NCI-H82 (cell line): ENCODE measurements around the gene PRRC2B.
"Not testable (repeated sequence)": the region's sequence is repeated elsewhere in the genome, so short reads cannot be mapped to it uniquely, and the experiment has no call there.

Experiments
- DNase-seq: peaks from one replicate; lab custom pipeline; 2025; lab: John Stamatoyannopoulos, UW

The PRRC2B gene

DNA sequence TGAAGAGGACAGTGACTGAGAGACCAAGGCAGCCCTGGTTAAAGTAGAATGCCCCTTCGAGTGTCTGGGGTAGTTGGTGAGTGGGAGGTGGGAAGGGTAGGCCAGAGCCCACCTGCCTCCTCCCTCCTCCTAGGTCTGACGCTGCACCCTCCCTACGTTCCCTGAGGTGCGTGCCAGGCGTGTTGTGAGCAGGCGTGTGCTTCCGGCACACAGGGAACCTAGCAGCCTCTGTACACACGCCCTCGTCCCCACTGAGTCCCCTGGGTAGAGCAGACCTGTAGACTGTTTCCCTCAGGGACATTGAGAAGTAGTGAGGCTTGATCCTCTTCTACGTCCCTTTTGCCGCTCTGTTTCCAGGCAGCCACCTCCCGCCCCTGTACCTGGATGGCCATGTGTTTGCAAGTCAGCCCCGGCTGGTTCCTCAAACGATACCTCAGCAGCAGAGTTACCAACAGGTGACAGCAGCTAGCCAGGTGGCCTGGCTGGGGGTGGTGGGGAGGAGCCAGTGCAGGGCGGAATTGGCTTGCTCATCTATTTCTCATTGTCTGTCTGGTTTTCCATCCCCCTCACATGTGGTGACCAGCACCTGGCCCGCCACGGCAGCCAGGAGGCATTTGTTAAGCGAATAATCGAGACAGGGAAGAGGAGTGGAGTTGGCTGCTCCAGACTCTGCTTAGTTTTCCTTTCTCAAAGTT, 92.0 kb downstream of the PRRC2B start:
- no peak for DNase-seq

DNA sequence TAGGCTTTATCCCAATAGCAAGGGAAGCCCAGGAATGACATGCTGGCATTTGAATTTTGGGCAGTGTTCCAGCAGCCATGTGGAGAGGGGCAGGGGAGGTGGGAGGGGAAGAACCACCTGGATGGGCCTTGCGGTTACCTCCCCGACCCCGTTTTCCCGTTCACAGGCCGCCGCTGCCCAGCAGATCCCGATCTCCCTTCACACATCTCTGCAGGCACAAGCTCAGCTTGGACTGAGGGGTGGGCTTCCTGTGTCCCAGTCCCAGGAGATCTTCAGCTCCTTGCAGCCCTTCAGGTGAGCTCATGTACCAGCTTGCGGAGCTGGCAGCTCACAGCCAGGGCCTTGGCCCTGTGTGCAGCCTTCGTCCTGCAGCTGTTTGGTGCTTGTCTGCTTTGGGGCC, 93.1 kb downstream of the PRRC2B start:
- DNase-seq: no peak

DNA sequence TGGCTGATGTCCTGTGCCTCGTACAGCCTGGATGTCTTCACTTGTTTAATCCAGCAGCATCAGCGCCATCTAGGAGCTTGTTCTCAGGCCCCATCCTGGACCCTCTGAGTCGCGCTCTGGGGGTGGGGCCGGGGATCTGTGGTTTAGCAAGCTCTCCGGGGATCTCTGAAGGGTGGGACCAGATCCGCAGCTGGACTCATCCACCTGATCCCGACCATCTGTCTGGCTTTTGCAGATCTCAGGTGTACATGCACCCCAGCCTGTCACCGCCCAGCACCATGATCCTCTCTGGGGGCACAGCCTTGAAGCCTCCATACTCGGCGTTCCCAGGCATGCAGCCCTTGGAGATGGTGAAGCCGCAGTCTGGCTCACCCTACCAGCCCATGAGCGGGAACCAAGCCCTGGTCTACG, 93.7 kb downstream of the PRRC2B start:
- DNase-seq: peak; percentile 44

DNA sequence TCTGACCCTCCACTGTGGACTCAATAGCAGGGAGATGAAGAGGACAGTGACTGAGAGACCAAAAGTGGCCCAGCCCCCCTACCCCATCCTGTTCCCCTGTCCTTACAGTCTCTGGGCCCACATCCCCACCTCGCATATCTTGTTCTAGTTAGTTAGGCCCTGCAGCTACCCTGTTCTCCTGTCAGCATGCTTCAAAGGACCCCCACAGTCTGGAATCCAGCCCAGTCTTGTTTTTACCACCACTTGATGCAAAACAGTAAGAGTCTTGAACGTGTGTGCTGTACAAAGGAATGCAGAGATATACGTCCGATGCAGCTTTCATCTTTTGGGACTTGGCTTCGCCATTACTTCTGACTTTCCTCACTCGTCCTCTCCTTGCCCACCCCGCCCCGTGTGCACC, 96.6 kb downstream of the PRRC2B start:
- no peak for DNase-seq

DNA sequence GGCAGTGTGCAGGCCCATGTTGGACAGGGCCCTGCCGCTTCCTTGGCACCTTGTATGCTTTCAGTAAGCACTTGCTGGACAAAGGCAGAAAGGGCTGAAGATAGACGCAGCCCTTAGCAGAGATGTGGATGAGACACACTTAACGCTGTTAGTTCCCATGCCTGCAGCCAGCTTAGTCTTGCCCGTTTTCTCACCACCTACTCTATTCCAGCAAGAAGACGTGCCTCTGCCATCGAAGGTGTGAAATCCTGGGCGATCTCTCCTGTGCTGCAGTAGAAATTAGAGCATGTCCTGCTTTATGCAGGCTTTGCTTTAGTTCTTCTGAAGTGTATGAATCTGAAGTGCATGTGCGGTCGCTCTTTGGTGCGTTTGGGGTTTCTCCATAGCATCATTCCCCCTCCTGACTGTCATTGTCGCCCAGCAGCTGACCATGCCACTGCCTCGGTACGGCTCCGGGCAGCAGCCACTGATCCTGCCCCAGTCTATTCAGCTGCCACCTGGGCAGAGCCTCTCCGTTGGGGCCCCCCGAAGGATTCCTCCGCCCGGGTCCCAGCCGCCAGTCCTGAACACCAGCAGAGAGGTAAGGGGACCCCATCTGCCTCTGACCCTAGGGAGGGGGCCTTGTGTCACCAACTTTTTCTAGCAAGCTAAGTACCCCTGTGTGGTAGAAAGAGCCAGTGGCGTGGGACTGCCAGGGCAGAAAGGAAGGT, 97.3 kb downstream of the PRRC2B start:
- DNase-seq: no peak

DNA sequence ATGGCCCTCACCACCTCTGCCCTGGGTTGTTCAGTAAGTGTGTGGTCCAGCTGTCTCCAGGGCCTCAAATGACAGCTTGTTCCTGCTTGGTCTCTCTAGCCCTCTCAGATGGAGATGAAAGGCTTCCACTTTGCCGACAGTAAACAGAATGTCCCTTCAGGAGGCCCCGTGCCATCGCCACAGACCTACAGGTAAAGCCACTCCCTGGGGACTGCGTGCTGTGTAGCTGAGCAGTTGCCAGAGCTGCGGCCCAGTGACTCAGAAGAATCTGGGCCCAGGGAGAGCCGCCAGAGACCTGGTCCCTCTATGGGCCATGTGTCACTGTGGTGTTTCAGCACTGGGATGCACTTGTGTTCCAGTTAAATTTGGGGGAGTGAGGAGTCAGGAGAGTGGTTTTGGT, 98.2 kb downstream of the PRRC2B start:
- DNase-seq: no peak

DNA sequence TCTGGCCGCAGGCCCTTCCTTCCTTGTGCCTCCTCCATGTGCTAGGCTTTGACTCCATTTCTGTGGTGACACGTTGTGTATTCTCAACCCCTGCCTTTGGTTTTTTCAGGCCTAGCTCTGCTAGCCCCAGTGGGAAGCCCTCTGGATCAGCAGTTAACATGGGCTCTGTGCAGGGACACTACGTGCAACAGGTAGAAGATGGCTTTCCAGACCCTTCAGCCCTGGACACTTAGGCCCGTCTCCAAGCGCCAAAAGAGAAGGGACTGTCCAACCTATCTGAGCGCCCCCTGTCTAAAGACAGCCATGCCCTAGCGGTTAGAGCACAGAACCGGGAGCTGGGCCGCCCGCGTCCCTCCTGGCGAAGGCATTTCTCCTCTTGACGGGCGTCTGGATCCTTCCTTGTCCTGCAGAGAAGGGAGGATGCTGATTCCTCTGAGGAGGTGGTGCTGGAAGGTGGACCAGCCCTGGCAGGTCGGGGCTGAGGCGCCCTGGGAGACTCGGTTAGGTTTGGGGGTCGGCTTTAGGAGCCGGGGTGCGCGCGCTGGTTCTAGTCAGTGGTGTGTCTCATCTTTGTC, 100.5 kb downstream of the PRRC2B start:
- DNase-seq: no peak

DNA sequence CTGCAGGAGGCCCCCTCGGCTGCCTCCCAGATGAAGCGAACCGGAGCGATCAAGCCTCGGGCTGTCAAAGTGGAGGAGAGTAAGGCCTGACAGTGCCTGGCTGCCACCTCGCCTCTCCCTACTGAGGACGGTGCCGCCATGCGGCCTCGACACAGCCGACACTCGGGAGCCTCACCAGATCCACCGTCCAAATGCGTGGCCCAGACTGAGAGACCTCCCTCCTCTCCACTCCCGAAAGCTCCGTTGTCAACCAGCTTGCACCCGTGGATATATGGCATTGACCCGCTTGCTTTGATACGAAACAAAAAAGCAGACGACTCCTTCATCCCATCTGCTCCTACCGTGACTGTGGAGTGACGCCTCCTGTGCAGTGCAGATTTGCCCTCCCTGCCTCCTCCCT, 101.9 kb downstream of the PRRC2B start:
- no peak for DNase-seq

DNA sequence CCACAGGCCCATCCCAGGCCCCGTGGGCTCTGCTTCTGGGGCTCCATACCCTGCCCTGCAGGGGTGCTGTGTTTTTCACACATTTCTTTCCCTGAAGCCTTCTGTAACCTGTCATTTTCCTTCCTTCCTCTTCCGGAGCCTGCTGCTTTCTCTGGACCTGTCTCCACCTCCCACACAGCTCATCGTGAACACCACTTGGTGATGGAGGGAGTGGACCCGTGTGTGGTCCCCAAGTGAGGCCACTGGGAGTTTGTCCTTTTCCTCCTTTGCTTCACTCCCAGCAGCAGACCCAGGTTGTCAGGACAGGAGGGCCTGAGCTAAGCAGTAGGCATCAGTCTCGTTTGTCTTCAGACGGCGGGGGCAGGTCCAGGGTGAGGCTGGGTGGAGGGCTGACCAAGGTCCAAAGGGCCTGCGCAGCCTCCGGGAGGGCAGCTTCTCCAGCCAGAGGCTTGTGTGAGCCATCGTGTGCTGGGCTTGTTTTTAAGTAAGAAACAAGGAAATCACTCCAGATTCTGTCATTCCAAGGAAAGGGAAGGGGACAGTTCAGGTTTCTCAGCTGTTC, 103.0 kb downstream of the PRRC2B start:
- no peak for DNase-seq

DNA sequence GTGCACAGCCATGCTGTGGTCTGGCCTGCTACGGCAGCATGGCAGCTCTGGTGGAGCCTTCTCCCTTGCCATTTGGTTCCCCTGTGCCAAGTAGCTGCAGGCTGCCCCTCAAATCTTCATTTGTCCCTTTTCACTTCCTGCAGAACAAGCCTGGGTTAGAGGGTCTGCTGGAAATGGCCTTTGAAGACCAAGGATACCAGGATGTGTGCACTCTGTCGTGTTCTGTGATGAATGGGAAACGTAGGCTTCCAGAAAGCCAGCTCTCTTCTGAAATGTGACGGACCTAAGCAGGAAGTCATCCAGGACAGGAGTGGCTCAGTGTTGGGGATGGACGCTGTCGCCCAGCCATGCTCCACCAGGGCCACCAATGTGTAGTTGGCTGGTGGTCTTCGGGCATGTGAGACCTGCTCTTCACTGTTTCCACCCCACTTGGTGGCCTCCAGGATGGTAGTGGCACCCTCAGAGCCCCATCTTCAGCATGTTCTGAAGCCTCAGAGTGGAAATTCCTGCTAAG, 105.4 kb downstream of the PRRC2B start:
- no peak for DNase-seq

DNA sequence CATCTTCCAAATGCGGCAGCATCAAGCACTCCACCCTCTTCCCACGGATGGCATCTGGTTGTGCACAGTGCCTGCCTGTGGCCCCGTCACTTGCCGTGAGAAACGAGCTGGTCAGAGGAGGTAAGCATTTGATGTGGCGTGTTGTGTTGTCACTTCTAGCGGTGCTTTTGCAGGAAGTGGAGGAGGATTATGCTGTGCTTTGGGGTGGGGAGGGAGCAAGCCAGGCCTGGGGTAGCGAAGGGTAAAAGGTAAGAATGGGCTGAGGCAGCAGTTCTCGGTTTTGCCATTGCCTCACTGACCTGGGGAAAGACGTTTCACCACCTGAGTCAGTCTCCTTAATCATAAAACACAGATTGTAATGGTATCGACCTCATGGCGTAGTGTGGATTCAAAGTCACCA, 106.5 kb downstream of the PRRC2B start:
- peak; percentile 30 for DNase-seq

DNA sequence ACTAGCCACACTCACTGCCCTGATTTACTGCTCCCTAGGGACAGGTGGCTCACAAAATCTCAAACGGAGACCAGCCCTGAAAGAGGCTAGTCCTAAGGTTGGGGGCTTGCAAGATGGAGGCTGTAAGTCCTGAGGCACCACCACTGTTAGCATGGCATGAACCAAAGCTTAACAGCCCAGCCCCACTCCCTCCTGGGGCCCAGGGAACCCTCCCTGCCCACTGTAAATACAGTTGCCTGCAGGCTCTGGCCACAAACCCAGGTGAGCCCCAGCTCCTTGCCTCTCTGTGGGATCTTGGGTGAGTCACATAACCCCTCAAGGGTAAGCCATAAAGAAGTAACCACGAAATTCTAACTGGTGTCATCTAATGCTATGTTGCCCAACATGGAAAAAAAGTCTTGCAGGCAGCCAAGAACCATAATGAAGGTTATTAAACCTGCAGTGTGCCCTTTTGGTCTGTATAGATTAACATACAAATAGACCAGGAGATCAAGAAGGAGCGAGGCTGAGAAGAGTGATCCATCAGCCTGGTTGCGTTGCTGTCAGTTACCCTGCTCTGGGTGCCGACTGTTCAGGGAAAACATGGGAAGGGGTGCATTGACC, 107.2 kb downstream of the PRRC2B start:
- peak; percentile 63 for DNase-seq

DNA sequence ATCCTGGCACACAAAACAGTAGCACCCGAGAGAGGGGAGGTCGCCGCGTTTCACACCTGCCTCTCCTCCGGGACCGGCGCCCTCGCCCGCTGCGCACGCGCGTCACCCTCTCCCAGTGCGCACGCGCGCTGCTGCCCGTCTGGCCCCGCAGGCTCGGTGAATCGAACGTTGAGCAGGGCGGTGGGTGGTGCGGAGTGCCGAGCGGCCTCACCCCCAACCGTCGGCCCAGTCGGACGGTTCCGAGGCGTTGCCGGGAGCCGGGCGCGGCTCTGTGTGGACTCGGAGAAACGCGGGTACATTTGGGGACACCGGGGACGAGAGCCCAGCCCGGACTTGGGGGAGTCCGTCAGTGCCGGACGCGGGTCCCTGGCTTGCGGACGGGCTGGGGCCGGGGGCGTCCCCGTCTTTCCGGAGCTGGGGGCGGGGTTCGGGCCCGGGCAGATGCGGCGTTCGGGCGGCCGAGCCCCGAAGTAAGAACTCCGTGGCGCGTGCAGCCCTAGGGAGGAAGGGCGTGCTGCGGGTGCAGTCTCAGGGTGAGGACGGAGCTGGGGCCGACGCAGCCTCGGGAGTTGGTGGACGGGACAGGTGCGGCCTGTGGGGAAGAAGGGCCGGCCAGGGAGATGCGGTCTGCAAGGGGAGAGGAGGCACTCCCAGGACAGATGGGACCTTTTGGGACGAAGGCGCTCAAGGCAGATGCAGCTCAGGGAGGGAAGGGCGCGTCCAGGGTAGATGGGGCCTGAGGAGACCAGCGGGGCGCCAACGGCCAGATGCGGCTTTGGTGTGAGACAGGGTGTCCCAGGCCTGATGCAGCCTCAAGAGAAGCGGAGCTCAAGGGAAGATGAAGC, 109.1 kb downstream of the PRRC2B start, which contains the start of gene POMT1:
POMT1 (plus strand) TSS at position 138 of the 845 bp plus-strand sequence. CDS start 1,301 bp downstream, outside the sequence.
- DNase-seq: peak; percentile 93

DNA sequence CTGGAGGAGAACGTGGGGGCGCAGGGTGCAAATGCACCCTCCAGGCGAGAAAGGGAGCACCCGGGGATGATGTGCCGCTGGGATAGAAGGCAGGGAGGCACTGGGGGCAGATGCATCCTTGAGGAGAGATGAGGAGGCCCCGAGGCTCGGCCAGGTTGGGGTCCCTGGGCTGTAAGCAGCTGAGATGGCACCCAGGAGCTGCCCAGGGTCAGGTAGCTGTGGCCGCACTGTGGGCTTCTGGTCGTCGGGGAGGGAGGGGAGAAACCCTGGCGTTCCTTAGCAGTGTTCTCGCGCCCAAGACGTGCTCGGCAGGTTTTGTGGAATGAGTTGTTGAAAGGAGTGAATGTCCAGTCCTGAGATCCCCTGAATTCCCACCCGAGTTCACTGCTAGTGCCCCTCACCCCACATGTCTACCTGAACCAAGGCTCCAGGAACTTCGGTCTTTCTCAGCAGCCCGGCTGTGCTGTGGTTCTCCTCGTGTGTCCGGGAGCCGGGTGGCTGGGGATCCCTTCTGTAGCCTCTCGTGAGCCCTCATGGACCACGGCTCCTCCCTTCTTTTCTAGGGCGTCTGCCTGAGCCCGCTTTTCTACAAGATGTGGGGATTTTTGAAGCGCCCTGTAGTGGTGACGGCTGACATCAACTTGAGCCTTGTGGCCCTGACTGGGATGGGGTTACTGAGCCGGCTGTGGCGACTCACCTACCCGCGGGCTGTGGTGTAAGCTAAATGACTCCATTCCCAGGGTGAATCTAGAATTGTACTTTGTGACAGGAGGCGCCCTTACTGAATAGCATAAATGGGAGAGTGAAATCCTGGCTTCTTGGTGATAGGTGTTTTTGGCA, 110.0 kb downstream of the PRRC2B start:
- DNase-seq: peak; percentile 43

DNA sequence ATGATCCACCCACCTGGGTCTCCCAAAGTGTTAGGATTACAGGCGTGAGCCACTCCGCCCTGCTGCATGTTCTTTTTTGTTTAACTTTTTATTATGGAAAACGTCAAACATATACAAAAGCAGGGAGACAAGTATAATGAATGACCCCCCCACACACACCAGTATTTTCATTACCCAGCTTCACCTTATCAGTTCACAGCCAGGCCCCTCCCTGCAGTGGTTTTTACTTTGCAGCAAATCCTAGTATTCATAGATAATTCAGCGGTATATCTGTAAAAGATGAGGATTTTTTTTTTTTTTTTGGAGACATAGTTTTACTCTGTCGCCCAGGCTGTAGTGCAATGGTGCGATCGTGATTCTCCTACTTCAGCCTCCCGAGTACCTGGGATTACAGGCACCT, 111.1 kb downstream of the PRRC2B start:
- DNase-seq: no peak

DNA sequence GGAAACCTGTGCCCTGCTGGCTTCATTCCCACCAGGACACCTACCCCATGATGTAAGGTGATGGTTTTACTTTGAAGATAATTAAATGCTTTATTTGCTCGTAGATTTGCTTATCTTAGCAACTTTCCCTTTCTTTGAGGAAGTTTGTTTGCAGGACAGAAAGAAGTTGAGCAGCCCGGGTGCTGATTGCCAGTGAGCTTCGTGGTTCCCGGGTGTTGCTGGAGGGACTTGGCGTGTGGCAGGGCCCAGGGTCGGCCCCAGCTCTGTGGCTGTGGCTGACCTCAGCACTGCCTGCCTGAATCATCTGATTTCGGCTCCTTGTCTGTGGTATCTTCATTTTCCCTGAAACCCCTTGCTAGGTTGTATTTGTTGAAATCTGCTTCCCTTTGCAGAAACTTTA, 117.5 kb downstream of the PRRC2B start:
- no peak for DNase-seq

DNA sequence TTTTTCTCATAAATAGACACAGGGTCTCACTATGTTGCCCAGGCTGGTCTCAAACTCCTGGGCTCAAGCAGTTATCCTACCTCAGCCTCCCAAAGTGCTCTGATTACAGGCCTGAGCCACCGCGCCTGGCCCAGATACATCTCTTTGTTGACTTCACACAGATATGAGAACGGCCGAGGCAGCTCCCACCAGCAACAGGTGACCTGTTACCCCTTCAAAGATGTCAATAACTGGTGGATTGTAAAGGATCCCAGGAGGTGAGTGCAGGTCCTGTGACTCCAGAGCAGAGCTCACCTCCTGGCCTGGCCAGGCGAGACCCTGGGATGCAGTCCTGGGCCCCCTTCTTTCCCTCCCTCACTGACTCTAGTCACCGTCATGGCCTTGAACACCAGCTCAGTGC, 118.0 kb downstream of the PRRC2B start:
- no peak for DNase-seq

DNA sequence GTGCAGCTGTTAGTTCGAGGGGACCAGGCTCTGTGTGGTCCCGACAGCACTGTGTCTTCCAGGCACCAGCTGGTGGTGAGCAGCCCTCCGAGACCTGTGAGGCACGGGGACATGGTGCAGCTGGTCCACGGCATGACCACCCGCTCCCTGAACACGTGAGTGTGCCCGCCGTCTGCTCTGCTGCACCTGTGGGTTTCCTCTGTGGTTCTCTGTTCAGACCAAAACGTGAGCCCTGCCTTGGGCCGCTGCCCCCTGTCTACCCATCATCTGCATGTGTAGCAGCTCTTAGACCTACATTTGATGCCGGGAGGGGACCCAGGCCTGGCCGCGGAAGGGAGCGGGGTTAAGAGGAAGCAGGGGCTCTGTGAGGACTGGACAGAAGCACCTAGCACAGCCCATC, 119.3 kb downstream of the PRRC2B start:
- no peak for DNase-seq

DNA sequence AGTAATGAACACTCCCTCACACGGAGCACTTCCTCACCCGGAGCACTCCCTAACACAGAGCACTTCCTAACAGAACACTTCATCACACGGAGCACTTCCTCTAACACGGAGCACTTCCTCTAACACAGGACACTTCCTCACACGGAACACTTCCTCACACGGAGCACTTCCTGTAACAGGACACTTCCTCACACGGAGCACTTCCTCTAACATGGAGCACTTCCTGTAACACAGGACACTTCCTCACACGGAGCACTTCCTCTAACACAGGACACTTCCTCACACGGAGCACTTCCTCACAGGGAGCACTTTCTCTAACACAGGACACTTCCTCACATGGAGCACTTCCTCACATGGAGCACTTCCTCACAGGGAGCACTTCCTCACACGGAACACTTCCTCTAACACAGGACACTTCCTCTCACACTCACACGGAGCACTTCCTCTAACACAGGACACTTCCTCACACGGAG, 121.7 kb downstream of the PRRC2B start:
- not testable (repeated sequence) for DNase-seq

DNA sequence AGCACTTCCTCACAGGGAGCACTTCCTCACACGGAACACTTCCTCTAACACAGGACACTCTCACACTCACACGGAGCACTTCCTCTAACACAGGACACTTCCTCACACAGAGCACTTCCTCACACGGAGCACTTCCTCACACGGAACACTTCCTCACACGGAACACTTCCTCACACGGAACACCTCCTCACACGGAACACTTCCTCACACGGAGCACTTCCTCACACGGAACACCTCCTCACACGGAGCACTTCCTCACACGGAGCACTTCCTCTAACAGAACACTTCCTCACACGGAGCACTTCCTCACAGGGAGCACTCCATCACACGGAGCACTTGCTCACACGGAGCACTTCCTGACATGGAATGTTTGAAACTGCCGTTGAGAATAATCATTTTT, 122.2 kb downstream of the PRRC2B start:
- no peak for DNase-seq
